GM21381 (cell line): ENCODE data around the gene KIRREL2.
"Not testable (repeated sequence)": the region's sequence is repeated elsewhere in the genome, so short reads cannot be mapped to it uniquely, and the experiment has no call there.

Source experiments
- ATAC-seq: cut with Tn5 transposase; IDR thresholded peaks from one replicate; pipeline ENCODE4 v1.9.1; 2021; ENCODE audit warnings: mild to moderate bottlenecking, moderate library complexity; ENCODE audit not compliant: unreplicated experiment

Gene KIRREL2

GRCh38 chr19:35868823-35869326 is 12.2 kb downstream of the KIRREL2 start:
- no peak for ATAC-seq

GRCh38 chr19:35869327-35870123 is 12.8 kb downstream of the KIRREL2 start:
- ATAC-seq, result no peak

DNA sequence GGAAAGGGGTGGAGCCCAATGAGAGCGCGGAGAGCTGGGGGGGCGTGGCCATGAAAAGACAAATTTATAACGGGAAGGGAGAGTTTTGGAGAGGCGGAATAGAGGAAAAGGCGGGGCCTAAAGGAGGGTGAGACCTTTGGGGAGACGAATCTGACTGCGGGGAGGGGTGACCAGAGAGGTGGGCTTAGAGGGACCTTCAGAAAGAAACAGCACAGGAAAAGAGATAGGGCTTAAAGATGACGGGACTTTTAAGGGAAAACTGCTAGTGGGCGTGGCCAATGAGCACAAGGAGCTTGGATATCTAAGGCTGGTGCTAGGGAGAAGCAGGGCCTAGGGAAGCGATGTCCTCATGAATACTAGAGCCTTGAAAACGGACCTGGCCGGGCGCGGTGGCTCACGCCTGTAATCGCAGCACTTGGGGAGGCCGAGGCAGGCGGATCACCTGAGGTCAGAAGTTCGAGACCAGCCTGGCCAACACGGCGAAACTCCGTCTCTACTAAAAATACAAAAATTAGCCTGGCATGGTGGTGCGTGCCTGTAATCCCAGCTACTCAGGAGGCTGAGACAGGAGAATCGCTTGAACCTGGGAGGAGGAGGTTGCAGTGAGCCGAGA is 13.5 kb downstream of the KIRREL2 start:
- ATAC-seq, result not testable (repeated sequence)

- no peak for ATAC-seq
Observed at GRCh38 chr19:35870798-35871197, 14.1 kb downstream of the KIRREL2 start.

- no peak for ATAC-seq
Observed at GRCh38 chr19:35871611-35872010, 14.9 kb downstream of the KIRREL2 start.

DNA sequence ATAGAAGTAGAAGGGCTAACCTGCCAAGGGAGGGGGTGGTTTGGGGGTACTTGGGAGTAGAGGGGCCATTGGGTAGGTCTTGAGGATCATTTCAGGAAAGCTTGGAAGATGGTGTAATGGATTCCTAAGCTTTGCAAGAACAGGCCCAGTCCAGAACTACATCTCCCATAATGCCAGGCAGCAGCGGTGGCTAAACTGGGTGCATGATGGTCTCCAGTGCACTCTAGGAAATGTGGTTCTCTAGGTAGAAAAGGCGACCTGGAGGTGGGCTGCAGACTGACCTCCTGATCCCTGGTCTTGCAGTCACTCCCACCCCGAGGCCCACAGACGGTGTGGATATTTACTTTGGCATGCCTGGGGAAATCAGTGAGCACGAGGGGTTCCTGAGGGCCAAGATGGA is 15.5 kb downstream of the KIRREL2 start:
- no peak for ATAC-seq

DNA sequence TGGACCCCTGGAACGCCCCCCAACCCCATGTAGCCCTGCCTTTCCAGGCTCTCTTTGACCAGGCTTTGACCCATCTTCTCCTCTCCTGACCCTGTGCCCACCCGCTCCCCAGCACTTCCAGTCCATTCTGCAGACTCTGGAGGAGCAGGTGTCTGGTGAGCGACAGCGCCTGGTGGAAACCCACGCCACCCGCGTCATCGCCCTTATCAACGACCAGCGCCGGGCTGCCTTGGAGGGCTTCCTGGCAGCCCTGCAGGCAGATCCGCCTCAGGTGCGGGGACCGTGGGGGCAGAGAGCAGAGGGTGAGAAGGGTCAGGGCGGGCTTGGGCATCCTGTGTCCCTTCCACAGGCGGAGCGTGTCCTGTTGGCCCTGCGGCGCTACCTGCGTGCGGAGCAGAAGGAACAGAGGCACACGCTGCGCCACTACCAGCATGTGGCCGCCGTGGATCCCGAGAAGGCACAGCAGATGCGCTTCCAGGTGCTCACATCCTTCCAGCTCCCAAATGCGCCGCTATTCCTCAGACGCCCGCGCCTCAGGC is 17.8 kb downstream of the KIRREL2 start:
- ATAC-seq, result no peak

- no peak for ATAC-seq
Observed at GRCh38 chr19:35879068-35879467, 22.4 kb downstream of the KIRREL2 start.

GRCh38 chr19:35879770-35880317 is 23.1 kb downstream of the KIRREL2 start:
- peak; percentile 57 for ATAC-seq

DNA sequence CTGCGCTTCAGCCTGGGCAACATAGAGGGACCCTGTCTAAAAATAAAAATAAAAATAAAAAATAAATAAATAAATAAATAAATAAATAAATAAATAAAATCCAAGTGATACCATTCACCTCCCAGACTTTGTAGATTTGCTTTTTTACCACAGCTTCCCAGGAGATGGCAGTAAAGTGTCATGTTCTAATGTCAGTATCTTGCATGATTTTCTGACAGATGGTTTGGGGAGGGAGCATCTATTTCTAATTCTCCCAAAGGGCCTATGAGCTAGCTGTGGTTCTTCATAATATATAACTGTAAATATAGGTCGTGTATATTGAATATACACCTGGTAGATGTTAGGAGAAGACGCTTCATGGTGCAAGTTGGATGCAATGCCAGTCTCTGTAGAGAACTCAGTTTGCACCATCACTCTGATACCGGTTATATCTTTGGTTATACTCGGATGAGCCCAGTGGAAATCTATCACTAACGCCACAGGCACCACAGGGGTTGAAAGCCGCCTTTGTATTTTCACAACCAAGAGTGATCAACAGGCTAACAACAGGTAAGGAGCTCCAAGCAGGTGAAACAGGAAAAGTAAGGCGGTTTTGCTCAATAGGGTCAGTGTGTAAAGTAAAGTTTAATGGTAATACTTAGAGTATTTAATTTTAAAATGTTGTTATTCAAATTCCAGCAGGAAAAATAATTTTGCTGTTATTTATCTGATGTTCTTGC is 25.6 kb downstream of the KIRREL2 start:
- no peak for ATAC-seq

DNA sequence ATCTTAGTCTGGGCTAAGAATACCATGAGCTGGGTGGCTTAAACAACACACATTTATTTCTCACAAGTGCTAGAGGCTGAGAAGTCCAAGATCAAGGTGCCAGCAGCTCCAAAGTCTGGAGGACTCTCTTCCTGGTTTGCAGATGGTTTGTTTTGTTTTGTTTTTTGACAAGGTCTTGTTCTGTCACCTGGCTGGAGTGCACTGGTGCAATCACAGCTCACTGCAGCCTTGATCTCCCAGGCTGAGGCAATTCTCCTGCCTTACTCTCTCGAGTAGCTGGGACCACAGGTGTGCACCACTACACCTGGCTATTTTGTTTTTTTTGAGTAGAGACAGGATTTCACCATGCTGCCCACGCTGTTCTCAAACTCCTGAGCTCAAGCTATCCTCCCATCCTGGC is 27.2 kb downstream of the KIRREL2 start:
- ATAC-seq, result no peak

- ATAC-seq, result no peak
Observed at GRCh38 chr19:35885225-35885738, 28.6 kb downstream of the KIRREL2 start.

DNA sequence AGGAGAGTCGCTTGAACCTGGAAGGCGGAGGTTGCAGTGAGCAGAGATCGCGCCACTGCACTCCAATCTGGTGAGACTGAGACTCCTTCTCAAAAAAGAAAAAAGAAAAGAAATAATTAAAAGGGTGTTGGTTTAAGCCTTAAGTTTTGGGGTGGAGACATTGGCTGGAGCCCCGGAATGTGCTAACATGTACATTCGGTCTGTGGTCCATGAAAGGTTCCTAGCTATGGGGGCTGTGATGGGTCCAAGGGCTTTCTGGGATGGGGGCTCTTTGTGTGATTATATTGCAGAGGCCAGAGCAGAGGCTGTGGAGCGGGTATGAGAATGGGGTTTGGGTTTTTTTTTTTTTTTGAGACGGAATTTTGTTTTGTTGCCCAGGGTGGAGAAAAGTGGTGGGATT is 29.2 kb downstream of the KIRREL2 start:
- ATAC-seq, result no peak

- ATAC-seq, result no peak
Observed at GRCh38 chr19:35887197-35887596, 30.5 kb downstream of the KIRREL2 start.

DNA sequence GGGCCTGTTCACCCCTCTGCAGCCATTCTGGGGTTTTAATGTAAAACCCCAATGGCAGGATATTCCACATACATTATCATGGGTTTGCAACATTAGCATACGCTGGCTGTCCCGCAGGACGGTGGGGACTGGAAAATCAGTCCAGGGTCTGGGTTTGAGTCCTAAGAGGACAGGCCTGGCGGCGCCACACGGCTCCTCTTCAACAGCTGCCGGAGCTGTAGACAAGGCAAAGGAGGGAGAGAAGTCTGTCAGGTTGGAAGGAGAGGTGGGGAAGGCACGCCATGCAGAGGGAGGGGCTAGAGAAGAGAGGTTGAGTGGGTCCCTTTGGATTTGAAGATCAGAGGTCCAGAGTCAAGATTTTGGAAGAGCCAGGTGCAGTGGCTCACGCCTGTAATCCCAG is 31.7 kb downstream of the KIRREL2 start:
- ATAC-seq, result no peak

DNA sequence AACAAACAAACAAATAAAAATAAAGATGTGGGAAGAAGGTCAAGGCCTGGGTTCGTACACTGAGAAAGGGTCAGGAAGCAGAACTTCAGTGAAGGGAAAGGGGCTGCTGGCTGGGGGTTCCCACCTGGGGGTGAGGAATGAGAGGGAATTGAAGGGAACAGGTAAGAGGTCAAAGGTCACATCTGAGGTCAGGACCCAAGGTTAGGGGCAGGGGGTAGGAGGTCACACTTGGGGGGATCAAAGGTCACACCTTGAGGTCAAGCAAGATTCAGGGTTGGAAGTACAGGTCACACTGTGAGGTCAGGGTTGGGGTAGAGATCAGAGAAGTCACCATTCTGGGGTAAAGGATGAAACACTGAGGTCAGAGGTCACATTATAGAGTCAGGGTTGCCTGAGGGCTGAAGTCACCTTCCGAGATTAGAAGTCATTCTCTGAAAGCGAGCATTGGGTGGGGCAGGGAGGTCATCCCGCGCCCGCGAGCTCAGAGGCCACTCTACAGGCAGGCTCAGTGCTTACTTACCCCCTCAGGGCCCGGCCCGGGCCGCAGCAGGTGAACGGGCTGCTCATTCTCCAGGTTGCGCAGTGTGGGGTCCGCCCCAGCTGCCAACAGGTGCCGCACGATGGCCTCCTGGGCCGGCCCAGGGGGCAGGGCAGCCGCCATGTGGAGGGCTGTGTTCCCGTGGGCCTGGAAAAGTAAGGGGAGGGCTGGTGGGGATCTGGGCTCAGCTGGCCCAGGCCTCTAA is 32.8 kb downstream of the KIRREL2 start:
- ATAC-seq, result no peak

- ATAC-seq, result no peak
Observed at GRCh38 chr19:35890113-35890650, 33.5 kb downstream of the KIRREL2 start.

GRCh38 chr19:35891819-35892218 is 35.1 kb downstream of the KIRREL2 start:
- not testable (repeated sequence) for ATAC-seq

- no peak for ATAC-seq
Observed at GRCh38 chr19:35894342-35894741, 37.6 kb downstream of the KIRREL2 start.
